PFSK-1 (cell line): ENCODE data around the gene DYNLL1. TPM values are rescaled to one million over a fixed set of nuclear protein-coding genes. Genes with fewer than 3 reads are reported as not detected.

Source experiments
- FOXP2 ChIP-seq: optimal IDR thresholded peaks from 2 replicates; pipeline ENCODE3; 2011; ENCODE audit warnings: borderline replicate concordance, control low read depth, inconsistent platforms; ENCODE audit not compliant: insufficient read depth; ENCODE audit errors: extremely low read length, extremely low read depth
- POLR2AphosphoS5 ChIP-seq: IDR thresholded peaks from 2 replicates; pipeline ENCODE4 v1.6.1; 2012; ENCODE audit warnings: low read depth, mild to moderate bottlenecking, control low read depth, low read length, moderate library complexity
- REST ChIP-seq, 2 experiments: IDR thresholded peaks; 2 replicates each; pipeline versions ENCODE4 v1.6.1 to v1.8.0; 2011 to 2012; ENCODE audit warnings: low read depth in 2 of 2, low read length in 2 of 2, control low read depth in 1 of 2, inconsistent platforms in 1 of 2, mild to moderate bottlenecking in 1 of 2, moderate library complexity in 1 of 2; ENCODE audit not compliant: insufficient read depth in 1 of 2
- SIN3A ChIP-seq: IDR thresholded peaks from 2 replicates; pipeline ENCODE4 v1.6.1; 2012; ENCODE audit warnings: mild to moderate bottlenecking, low read length, moderate library complexity, borderline replicate concordance; ENCODE audit not compliant: insufficient read depth
- TAF1 ChIP-seq: IDR thresholded peaks from 2 replicates; pipeline ENCODE4 v1.6.1; 2012; ENCODE audit warnings: low read length, control low read depth, borderline replicate concordance; ENCODE audit not compliant: insufficient read depth
- polyA plus RNA-seq: library from polyadenylated mRNA; unstranded; fragments of >200 nt; gene quantifications from one replicate; pipeline ENCODE4 v1.2.1, GENCODE V29; 2012; ENCODE audit warnings: low read depth, missing spikeins; ENCODE audit not compliant: insufficient read length

The DYNLL1 gene
- 360 TPM for polyA plus RNA-seq

DNA sequence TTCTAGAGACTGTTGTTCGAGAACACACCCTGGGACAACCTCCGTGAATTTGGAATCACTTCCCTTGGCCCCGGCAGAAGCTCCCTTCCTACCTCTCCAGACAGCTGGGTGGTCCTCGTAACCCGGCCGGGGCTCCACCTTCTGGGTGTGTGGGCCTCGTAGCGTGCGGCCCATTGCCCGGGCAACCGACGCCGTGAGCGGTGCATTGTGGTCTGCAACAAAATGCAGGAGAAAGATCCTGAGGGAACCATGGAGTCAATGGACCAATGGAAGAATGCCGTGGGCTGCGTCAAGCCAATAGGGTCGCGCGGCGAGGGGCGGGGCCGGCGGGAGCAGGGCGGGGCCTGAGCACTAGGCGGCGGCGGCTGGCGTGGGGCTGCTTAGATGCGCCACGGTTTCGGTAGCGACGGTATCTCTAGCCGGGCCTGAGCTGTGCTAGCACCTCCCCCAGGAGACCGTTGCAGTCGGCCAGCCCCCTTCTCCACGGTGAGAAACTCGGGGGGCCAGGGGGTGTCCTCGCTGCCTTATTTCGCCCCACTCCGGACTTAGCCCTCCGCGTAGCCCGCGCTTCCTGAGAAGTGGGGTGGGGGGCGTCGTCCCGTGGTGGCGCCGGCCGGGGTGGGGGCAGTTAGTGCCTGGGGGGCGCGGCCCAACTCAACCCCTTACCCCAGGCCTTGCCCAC lies at the start of gene DYNLL1:
DYNLL1 (plus strand) TSS at position 383 of the 682 bp plus-strand sequence. CDS start 309 bp downstream, outside the sequence.
- TF ChIP-seq TAF1 (peak; percentile 95), POLR2AphosphoS5 (peak; percentile 98), FOXP2 (no peak), SIN3A (peak; percentile 94), REST (IDR thresholded peaks at IDR 0.05; ENCODE audit: insufficient read depth in 1 of 2, low read depth in 2 of 2, low read length in 2 of 2) (peak in 1 of 2 experiments; percentile 83; a peak in 2 of 4 replicates)

- TF ChIP-seq SIN3A (no peak), TAF1 (no peak), POLR2AphosphoS5 (no peak), REST (IDR thresholded peaks at IDR 0.05; ENCODE audit: insufficient read depth in 1 of 2, low read depth in 2 of 2, low read length in 2 of 2) (no peak), FOXP2 (no peak)
These were observed 47.9 kb upstream of the DYNLL1 start for GRCh38 chr12:120447992-120448391.

GRCh38 chr12:120453060-120453750 lies 42.7 kb upstream of the DYNLL1 start:
- TF ChIP-seq REST (IDR thresholded peaks at IDR 0.05; ENCODE audit: insufficient read depth in 1 of 2, low read depth in 2 of 2, low read length in 2 of 2) (no peak), FOXP2 (no peak), POLR2AphosphoS5 (no peak), TAF1 (no peak), SIN3A (no peak)

DNA sequence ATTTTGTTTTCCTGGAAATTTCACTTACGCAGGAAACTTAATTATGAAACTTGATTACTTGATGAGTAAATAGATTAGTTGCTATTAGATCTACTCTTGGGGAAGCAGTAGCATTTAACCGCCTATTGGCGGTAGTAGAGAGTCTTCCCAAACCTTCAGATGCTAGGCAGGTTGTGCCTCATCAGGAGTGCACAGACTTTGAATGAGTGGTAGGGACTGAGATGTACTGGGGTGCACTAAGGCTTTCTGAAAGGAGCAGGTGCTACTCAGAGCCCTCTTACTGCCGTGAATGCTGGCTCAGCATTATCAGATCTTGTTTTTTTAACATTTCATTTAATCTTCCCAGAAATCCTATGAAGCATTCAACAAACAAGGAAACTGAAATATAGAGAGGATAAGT lies 41.9 kb upstream of the DYNLL1 start:
- no peak for TF ChIP-seq POLR2AphosphoS5
- TF ChIP-seq TAF1, result no peak
- TF ChIP-seq FOXP2, result no peak
- no peak for TF ChIP-seq REST (IDR thresholded peaks at IDR 0.05; ENCODE audit: insufficient read depth in 1 of 2, low read depth in 2 of 2, low read length in 2 of 2)
- TF ChIP-seq SIN3A, result no peak
